Aorta (tissue), 5 donors: Measurements from ENCODE around the gene GRHPR. TPM values are rescaled to one million over a fixed set of nuclear protein-coding genes. Genes with fewer than 3 reads are reported as not detected.

Experiments used
- ATAC-seq: fragments of 200-7000 bp; cut with Tn5 transposase; one replicate; pipeline ENCODE4 v1.9.1; 2022; ENCODE audit warnings: moderate library complexity; ENCODE audit not compliant: low FRiP score
- DNase-seq, 2 donors: peaks; one replicate each; pipeline ENCODE4 v3.0.0-alpha.2; 2020
- H3K27ac ChIP-seq, 2 donors: one replicate each; pipeline ENCODE4 v1.5.1; 2013; ENCODE audit warnings: low read length in 2 of 2, mild to moderate bottlenecking in 2 of 2, moderate library complexity in 2 of 2, control low read depth in 1 of 2, inconsistent platforms in 1 of 2, low read depth in 1 of 2
- H3K27me3 ChIP-seq, 2 donors: one replicate each; pipeline ENCODE4 v1.6.1; 2013; ENCODE audit warnings: control low read depth in 1 of 2, low read length in 1 of 2, mild to moderate bottlenecking in 1 of 2, moderate library complexity in 1 of 2; ENCODE audit not compliant: insufficient read depth in 2 of 2, control insufficient read depth in 1 of 2
- H3K36me3 ChIP-seq, 2 donors: one replicate each; pipeline ENCODE4 v1.6.1; 2013; ENCODE audit warnings: control low read depth in 1 of 2, low read length in 1 of 2, mild to moderate bottlenecking in 1 of 2; ENCODE audit not compliant: insufficient read depth in 2 of 2, control insufficient read depth in 1 of 2
- H3K4me1 ChIP-seq, 2 donors: one replicate each; pipeline ENCODE4 v1.6.1; 2013; ENCODE audit warnings: low read length in 2 of 2, control low read depth in 1 of 2, mild to moderate bottlenecking in 1 of 2, moderate library complexity in 1 of 2; ENCODE audit not compliant: insufficient read depth in 2 of 2, control insufficient read depth in 1 of 2
- H3K4me3 ChIP-seq, 2 donors: one replicate each; pipeline ENCODE4 v1.5.1; 2013; ENCODE audit warnings: low read length in 2 of 2, control low read depth in 1 of 2, mild to moderate bottlenecking in 1 of 2
- H3K9me3 ChIP-seq: one replicate; pipeline ENCODE4 v1.6.1; 2013; ENCODE audit warnings: mild to moderate bottlenecking, low read length; ENCODE audit not compliant: control insufficient read depth
- WGBS, 2 donors: extraction: QIAGEN DNeasy Blood & Tissue Kit; methylation state at CpG; one replicate each; pipeline ENCODE4 v1.1.7; 2013; 5-methylcytosine and 5-hydroxymethylcytosine counted together
- intact Hi-C, 2 donors: fragments of 100-400 bp; cut with DNase I; formaldehyde crosslinking; loops; one replicate each; pipeline versions ENCODE4 v1.14.2 to v1.15.0; 2022
- polyA plus RNA-seq, 2 donors: library from polyadenylated mRNA; stranded (reverse); fragments of 200-250 nt; gene quantifications; one replicate each; pipeline ENCODE4 v1.2.3, GENCODE V29; 2013
- total RNA-seq, 2 donors: library from RNA; stranded (reverse); fragmentation: NEBNext Ultra II Directional; extraction: Animal tissue kit (Norgen Biotek cat#: 25700); gene quantifications; one replicate each; pipeline ENCODE4 v1.2.1, GENCODE V29; 2021
- donor health status: healthy with polysubstance abuse.
- donor health status: Bipolar disorder and iron deficiency.
- donor health status: DM: no; HTN: no; CAD: no.
- donor health status: DM: no; HTN: no; CAD: no.
- donor health status: DM: yes; HTN: yes; CAD: no.

GRHPR gene
- total and polyA plus RNA-seq, 4 donors = 59.4 to 99.7 (median 74.1) TPM

DNA sequence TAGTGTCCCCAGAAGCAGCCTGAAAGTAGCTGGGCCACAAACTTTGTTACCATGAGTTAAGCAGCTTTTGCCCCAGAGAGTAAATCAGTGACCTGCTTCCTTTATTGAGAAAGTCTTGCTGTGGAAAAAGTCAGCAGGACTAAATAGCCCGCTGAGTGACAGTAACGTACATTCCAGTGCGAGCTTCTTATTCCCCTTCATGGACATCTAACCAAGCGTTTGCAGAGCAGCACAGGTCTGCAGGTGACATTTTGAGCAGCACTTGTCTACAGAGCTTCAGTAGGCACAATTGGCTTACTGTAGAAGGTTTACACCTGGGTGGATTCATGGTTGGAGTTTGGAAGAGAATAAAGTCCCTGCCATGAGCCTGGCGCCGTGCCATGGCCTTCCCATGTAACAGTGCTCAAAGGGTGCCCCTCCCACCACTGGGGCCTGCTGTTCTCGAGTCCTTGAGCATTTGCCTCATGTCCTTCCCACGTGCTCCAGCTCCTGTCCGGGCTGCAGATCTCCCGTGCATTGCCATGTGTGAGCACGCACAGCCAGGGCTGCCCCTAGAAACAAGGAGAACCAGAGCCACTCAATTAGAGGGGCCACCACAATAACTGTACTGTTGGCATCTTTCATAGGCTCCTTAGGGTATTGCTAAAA, 41.3 kb upstream of the GRHPR start:
- DNase-seq (no peak), ATAC-seq (no peak)
- Histone ChIP-seq H3K36me3 (no peaks in the 10 kb centered on the region), H3K27ac (no peak overlapping the region), H3K9me3 (no peaks in the 10 kb centered on the region), H3K27me3 (no peaks in the 10 kb centered on the region), H3K4me3 (no peak overlapping the region), H3K4me1 (no peaks in the 10 kb centered on the region)
- 80 to 84% methylated on average over 11 of the region's 11 CpGs for WGBS, 2 donors
- intact Hi-C loops = no loop called here

DNA sequence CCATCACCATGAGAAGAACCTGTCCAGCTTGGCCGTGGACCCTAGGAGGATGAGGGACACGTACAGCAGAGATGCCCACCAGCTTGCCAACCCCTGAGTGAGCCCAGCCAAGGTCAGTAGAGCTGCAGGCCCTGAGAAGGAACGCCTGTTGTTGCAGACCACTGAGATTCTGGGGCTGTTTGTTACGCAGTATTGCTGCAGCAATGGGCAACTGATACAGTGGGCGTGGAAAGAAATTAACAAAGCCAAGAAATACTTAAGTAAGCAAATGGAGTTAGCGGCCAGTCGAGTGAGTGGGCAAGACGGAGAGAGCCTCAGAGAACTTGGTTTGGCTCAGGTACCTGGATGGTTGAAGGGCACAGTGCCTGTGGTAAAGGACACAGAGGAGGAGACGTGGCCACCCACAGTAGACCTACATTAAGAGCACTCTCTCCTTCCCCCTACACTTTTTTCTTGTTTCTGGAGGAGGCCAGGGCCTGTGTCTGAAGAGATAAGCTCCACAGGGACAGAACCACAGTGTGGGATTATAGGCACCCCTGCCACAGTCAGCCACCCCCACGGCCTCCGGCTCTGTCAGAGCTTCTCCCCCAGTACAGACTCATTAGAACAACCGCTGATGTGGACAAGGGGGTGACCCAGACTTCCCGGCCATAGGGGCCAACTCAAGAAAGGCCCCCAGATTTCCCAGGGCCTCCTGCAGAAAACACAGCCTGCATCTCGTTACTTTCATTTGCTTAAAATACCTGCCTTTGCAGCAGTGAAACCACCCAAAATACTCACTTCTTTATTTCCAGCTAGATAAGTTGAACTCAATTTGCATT, 40.1 kb upstream of the GRHPR start:
- H3K36me3 ChIP-seq = no peaks in the 10 kb centered on the region
- H3K4me3 ChIP-seq = no peak overlapping the region
- no peaks in the 10 kb centered on the region for H3K27me3 ChIP-seq
- DNase-seq (no peak), ATAC-seq (no peak)
- no peak overlapping the region for H3K27ac ChIP-seq
- H3K9me3 ChIP-seq = no peaks in the 10 kb centered on the region
- 84 to 86% methylated on average over 14 of the region's 14 CpGs for WGBS, 2 donors
- H3K4me1 ChIP-seq = no peaks in the 10 kb centered on the region
- intact Hi-C loops = no loop called here

DNA sequence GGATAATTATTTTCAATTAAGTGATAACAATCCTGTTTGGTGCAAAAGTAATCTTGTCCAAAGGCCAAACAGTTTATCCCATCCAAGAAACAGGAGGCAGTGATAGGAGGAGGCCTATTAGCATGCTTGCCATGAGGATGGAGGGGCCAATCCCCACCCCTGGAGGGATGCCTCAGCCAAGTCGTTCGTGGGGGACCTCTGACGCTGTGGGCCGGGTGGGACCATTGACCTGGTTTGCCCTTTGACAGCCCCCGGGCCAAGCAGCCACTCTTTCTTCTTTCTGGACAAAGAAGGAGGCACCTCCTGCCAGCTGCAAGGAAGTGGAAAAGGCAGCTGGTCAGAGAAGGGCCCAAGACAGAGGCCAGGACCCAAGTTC, 39.5 kb upstream of the GRHPR start:
- no peak overlapping the region for H3K4me3 ChIP-seq
- no peaks in the 10 kb centered on the region for H3K4me1 ChIP-seq
- WGBS, 2 donors = 60 to 64% methylated on average over 5 of the region's 5 CpGs
- intact Hi-C loops = no loop called here
- ATAC-seq (no peak), DNase-seq (no peak)
- H3K27ac ChIP-seq = no peak overlapping the region
- no peaks in the 10 kb centered on the region for H3K9me3 ChIP-seq
- no peaks in the 10 kb centered on the region for H3K27me3 ChIP-seq
- H3K36me3 ChIP-seq = no peaks in the 10 kb centered on the region

GRCh38 chr9:37383393-37383792, 39.1 kb upstream of the GRHPR start:
- Histone ChIP-seq H3K9me3 (no peaks in the 10 kb centered on the region), H3K27me3 (no peaks in the 10 kb centered on the region), H3K4me1 (no peaks in the 10 kb centered on the region), H3K27ac (no peak overlapping the region), H3K36me3 (no peaks in the 10 kb centered on the region), H3K4me3 (no peak overlapping the region)
- ATAC-seq = no peak
- WGBS, 2 donors = 77% methylated on average over 6 of the region's 6 CpGs
- no peak for DNase-seq
- intact Hi-C loops = no loop called here

DNA sequence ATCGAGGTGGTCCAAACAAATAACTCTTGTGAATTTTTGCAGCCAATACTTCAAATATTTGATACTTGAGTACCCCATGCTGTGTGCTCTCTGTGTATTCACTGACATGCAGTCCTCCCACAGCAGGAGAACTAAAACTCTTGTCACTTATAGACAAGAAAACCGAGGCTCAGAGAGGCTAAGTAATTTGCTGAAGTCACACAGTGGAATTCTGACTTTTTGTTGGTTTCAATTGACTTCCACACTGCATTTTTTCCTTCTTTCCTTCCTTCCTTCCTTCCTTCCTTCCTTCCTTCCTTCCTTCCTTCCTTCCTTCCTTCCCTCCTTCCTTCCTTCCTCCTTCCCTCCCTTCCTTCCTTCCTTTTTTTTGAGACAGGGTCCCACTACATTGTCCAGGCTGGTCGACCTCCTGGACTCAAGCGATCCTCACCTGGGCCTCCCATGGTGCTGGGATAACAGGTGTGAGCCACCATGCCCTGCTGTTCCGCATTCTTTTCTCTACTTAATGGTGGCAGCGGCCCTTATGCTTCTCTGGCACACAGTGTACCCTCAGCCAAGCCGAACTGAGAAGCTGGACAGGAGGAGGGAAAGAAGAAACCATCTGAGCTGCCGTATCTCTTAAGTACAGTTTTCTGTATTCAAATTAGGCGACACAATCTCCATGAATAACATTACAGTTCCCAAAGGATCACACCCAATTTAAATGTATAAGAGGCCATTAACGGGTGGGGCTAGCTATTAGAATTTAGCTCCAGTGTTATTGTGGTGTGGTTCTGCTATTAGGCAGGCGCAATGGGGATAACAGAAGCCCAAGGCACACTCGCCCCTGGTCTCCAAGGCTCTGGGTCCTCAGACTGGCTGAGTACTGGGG, 38.4 kb upstream of the GRHPR start:
- 90 to 92% methylated on average over 12 of the region's 12 CpGs for WGBS, 2 donors
- no peak for DNase-seq
- H3K4me3 ChIP-seq = no peak overlapping the region
- H3K27ac ChIP-seq = no peak overlapping the region
- H3K9me3 ChIP-seq = no peaks in the 10 kb centered on the region
- ATAC-seq = no peak
- H3K4me1 ChIP-seq = no peaks in the 10 kb centered on the region
- no peaks in the 10 kb centered on the region for H3K36me3 ChIP-seq
- intact Hi-C loops = no loop called here
- no peaks in the 10 kb centered on the region for H3K27me3 ChIP-seq

DNA sequence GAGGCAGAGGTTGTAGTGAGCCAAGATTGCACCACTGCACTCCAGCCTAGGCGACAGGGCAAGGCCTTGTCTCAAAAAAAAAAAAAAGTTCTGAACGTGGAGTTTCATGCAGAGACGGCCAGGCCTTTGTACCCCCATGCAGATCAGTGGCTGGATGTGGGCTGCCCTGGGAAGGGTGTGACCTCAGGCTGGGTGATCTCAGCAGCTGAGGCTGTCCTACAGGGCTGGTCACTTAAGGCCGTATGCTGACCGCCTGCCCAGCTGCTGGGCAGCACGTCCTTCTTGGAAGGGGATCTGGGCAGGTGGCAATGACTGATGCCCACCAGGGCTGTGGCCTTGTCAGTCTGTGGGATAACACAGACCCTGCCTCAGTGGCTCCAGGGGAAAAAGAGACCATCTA, 37.2 kb upstream of the GRHPR start:
- Histone ChIP-seq H3K36me3 (no peaks in the 10 kb centered on the region), H3K9me3 (no peaks in the 10 kb centered on the region), H3K4me3 (no peak overlapping the region), H3K4me1 (no peaks in the 10 kb centered on the region), H3K27ac (no peak overlapping the region), H3K27me3 (no peaks in the 10 kb centered on the region)
- ATAC-seq = no peak
- DNase-seq = no peak
- WGBS, 2 donors = 92 to 94% methylated on average over 6 of the region's 6 CpGs
- intact Hi-C loops = no loop called here

GRCh38 chr9:37386988-37387387, 35.5 kb upstream of the GRHPR start:
- 64 to 71% methylated on average over 10 of the region's 10 CpGs for WGBS, 2 donors
- no peak overlapping the region for H3K27ac ChIP-seq
- no peaks in the 10 kb centered on the region for H3K36me3 ChIP-seq
- H3K9me3 ChIP-seq = no peaks in the 10 kb centered on the region
- ATAC-seq (no peak), DNase-seq (no peak)
- intact Hi-C loops = no loop called here
- H3K4me3 ChIP-seq = no peak overlapping the region
- no peaks in the 10 kb centered on the region for H3K4me1 ChIP-seq
- no peaks in the 10 kb centered on the region for H3K27me3 ChIP-seq

DNA sequence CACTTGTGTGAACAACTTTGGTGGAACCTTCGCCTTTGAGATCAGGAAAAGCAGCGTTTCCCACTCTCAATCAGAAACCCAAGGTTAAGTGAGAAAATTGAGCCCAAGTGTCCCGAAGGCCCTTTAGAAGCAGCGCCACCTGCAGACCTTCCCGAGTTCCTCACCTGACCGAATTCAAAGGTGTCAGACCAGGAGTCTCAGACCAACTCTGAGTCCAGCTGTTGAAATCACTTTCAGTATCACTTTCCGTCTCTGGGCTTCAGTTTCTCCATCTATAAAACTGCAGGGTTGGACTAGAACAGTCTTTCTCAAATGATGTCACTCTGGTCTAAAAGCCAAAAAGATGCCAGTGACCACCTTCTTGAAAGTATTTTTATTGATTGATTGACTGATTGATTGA, 31.7 kb upstream of the GRHPR start:
- Histone ChIP-seq H3K27ac (no peak overlapping the region), H3K4me1 (no peaks in the 10 kb centered on the region), H3K36me3 (no peaks in the 10 kb centered on the region), H3K9me3 (no peaks in the 10 kb centered on the region), H3K4me3 (no peak overlapping the region), H3K27me3 (no peaks in the 10 kb centered on the region)
- ATAC-seq = no peak
- no peak for DNase-seq
- WGBS, 2 donors = 39% methylated on average over 7 of the region's 7 CpGs
- intact Hi-C loops = no loop called here
